K562 treated with DMSO at 1 percent for 24 hours (cell line): ENCODE results near the gene EXO5. TPM values are rescaled to one million over a fixed set of nuclear protein-coding genes. Genes with fewer than 3 reads are reported as not detected.

Source experiments
- total RNA-seq: library from RNA; unstranded; fragments of 300-600 nt; gene quantifications from 2 replicates; pipeline ENCODE4 v1.2.3, GENCODE V29; 2022; ENCODE audit warnings: low read depth; ENCODE audit not compliant: insufficient read depth

The EXO5 gene, protein sequence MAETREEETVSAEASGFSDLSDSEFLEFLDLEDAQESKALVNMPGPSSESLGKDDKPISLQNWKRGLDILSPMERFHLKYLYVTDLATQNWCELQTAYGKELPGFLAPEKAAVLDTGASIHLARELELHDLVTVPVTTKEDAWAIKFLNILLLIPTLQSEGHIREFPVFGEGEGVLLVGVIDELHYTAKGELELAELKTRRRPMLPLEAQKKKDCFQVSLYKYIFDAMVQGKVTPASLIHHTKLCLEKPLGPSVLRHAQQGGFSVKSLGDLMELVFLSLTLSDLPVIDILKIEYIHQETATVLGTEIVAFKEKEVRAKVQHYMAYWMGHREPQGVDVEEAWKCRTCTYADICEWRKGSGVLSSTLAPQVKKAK
- 5.0 and 5.7 TPM in 2 replicates for total RNA-seq

DNA sequence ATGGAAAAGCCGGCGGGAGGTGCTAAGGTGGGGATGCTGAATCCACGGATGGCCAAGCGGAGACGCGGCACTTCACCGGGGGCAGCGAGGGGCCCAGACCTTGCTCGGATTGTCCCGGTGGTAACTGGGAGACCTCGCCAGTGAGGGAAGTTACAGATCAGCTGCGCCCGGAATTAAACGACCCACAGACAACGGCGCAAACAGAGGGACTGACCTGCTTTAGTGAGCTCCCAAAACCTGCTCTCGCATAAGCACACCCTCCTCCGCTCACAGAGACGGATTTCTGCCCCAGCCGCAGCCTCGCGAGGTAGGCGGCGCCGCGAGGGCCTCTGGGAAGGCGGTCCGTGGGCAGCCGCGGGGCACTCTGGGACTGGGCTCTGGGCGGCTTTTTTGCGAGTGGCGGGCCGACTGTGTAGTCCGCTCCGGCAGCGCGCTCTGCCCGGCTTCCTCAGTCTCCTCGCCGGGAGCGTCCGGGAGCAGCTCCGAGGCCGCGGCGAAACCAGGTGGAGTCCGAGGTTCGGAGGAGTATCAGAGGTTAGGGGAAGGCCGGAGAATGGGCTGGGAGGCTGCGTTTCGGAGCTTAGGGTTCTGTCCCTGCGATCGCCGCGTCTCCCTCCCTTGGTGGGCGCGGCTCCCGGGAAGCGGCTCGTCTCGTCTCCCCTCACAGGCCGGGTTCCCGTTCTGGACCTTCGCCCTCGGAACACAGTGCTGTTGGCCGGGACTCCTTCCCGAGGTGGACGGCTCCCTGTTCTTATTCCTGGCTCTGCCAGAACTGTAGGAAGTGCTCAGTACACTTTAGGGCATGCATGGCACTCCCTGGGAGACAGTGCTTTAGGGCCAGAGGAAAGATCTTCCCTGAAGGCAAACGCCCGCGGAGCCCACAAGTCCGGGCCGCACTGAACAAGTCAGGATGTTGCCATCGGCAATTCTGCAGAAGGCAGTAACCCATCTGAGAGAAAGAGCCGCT lies at the start of gene EXO5:
TSS of gene EXO5 (plus strand) at position 393 of the 967 bp plus-strand sequence. CDS start 5,778 bp downstream, outside the sequence.

DNA sequence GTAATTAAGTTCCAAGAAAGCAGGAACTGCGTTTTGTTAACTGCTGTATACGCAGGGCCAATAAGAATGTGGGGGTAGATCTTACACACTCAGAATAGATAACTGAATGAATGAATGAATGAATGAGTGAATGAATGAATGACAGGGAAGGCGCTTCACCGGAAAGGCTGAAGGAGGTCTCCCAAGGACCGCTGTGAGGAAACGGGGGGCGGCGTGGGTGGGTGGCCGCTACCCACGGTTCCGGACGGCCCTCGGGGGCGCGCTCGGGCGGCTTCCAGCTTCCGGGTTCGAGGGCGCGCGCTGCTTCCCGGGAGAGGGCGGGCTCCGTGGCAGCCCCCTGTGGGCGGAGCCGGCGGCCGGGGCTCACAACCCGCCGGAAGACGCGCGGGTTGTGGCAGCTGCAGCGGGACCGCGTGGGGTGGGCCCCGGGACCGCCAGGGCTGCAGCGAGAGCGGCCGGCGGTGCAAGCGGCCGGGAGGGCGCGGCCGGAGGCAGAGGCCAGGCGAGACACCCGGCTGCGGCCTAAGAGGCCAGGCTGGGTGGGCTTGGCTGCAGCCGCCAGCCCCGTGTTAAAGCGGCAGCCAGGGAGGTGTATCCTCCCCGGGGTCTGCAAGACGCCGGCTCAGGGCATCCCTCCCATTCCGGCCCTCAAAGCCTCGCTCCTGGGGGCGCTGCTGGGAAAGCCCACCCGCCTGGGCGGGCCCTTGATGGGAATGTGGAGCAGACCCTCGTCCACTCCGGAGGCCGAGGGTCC lies 31.5 kb upstream of the EXO5 start, which contains the start of gene ZFP69:
TSS of gene ZFP69 (plus strand) at position 367 of the 754 bp plus-strand sequence. CDS start 2,072 bp downstream, outside the sequence.

DNA sequence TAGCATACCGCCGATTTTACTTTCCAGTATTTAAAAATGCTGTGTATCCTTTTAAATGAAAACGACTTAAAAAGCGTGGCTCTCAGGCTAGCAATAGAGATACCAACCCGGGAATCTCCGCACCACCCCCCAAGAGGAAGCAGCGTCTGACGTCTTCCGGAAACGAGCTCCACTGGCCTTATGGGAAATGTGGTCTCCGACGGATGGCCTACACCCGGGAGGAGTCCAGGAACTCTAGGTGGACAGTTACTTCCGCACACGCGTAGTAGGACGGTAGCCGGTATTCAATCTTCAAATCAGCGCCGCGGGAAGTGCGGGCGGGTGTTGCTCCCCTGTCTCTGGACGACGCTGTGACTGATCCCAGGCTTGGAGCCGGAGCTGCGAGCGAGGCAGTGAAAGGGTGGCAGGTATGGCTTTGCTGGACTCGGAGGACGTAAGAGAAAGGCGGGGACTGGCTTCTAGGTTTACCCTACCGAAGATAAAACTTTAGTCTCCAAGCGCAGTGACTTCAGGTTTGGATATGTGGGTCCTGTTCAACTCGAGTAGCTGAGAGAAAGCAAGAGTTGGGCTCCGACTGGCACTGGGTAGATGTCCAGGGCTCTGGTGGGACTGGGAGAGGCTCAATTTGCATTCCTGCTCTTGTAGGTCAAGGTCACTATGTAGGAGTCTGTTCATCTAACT lies 23.0 kb downstream of the EXO5 start, which contains the start of gene ZNF684:
TSS of gene ZNF684 (plus strand) at position 257 of the 681 bp plus-strand sequence. CDS start 1,530 bp downstream, outside the sequence.

Other genes starting within 250 kb of the EXO5 start
- gene COL9A2, start 191.5 kb upstream of the EXO5 start, total RNA-seq, result 5.7 and 6.9 TPM in 2 replicates
- gene SMAP2, start 135.0 kb upstream of the EXO5 start, total RNA-seq, result 109 and 110 TPM in 2 replicates
- 4.2 and 5.1 TPM in 2 replicates for gene ZFP69B, start 58.3 kb upstream of the EXO5 start, total RNA-seq
- gene ZFP69, start 31.5 kb upstream of the EXO5 start, total RNA-seq, result 2.6 and 3.2 TPM in 2 replicates
- 5.0 and 5.2 TPM in 2 replicates for gene ZNF684, start 22.9 kb downstream of the EXO5 start, total RNA-seq
- gene RIMS3, start 156.9 kb downstream of the EXO5 start, total RNA-seq, result 1.8 and 2.0 TPM in 2 replicates
- gene NFYC, start 182.9 kb downstream of the EXO5 start, total RNA-seq, result 82.9 and 89.3 TPM in 2 replicates